DND-41 (cell line): ENCODE results near the gene PCDHGB7.
"Not testable (repeated sequence)": the region's sequence is repeated elsewhere in the genome, so short reads cannot be mapped to it uniquely, and the experiment has no call there.

Experiments
- ATAC-seq: fragments of 200-7000 bp; cut with Tn5 transposase; 3 replicates; pipeline ENCODE4 v1.9.1; 2021; ENCODE audit warnings: low read depth; ENCODE audit not compliant: insufficient read depth
- DNase-seq: peaks from one replicate; pipeline ENCODE4 v3.0.0-alpha.2; 2020
- H2AFZ ChIP-seq: 2 replicates; pipeline ENCODE4 v1.6.0; 2012; ENCODE audit warnings: low read depth, low read length
- H3K27ac ChIP-seq: 2 replicates; pipeline ENCODE4 v1.5.1; 2012; ENCODE audit warnings: low read length, inconsistent platforms
- H3K27me3 ChIP-seq: fragments of 200-600 bp; sonication (generic); 2 replicates; pipeline ENCODE4 v1.6.0; 2012; ENCODE audit warnings: low read length, mild to moderate bottlenecking, inconsistent platforms; ENCODE audit not compliant: insufficient read depth, poor library complexity
- H3K36me3 ChIP-seq: 2 replicates; pipeline ENCODE4 v1.5.1; 2012; ENCODE audit warnings: low read length, inconsistent platforms; ENCODE audit not compliant: insufficient read depth
- H3K4me1 ChIP-seq: 2 replicates; pipeline ENCODE4 v1.5.1; 2012; ENCODE audit warnings: mild to moderate bottlenecking, low read length; ENCODE audit not compliant: insufficient read depth
- H3K4me2 ChIP-seq: 2 replicates; pipeline ENCODE4 v1.6.0; 2012; ENCODE audit warnings: mild to moderate bottlenecking, moderate library complexity, low read length, inconsistent platforms; ENCODE audit not compliant: insufficient read depth
- H3K4me3 ChIP-seq, 2 experiments: fragments of 200-600 bp in 1 of 2; shearing (Covaris generic) in 1 of 2; 2 replicates each; pipeline ENCODE4 v1.5.1; 2012 to 2016; ENCODE audit warnings: inconsistent platforms in 2 of 2, low read length in 2 of 2, mild to moderate bottlenecking in 2 of 2, low read depth in 1 of 2, moderate library complexity in 1 of 2
- H3K79me2 ChIP-seq: 2 replicates; pipeline ENCODE4 v1.6.0; 2012; ENCODE audit warnings: low read length, inconsistent platforms; ENCODE audit not compliant: insufficient read depth
- H3K9ac ChIP-seq: 2 replicates; pipeline ENCODE4 v1.6.0; 2012; ENCODE audit warnings: low read depth, mild to moderate bottlenecking, inconsistent platforms, low read length, moderate library complexity
- H3K9me3 ChIP-seq: 2 replicates; pipeline ENCODE4 v1.5.1; 2012; ENCODE audit warnings: low read length, moderate library complexity, mild to moderate bottlenecking, inconsistent platforms; ENCODE audit not compliant: insufficient read depth, severe bottlenecking
- H4K20me1 ChIP-seq: 2 replicates; pipeline ENCODE4 v1.6.0; 2012; ENCODE audit warnings: low read length; ENCODE audit not compliant: insufficient read depth
- CTCF ChIP-seq: IDR thresholded peaks from 2 replicates; pipeline ENCODE4 v1.5.1; 2012; ENCODE audit warnings: borderline replicate concordance, low read length, moderate library complexity, mild to moderate bottlenecking; ENCODE audit not compliant: poor library complexity, severe bottlenecking; ENCODE audit errors: extremely low read depth
- EZH2 ChIP-seq: IDR thresholded peaks from 3 replicates; pipeline ENCODE4 v1.6.1; 2012; ENCODE audit warnings: borderline replicate concordance, low read depth, mild to moderate bottlenecking, moderate library complexity, low read length, inconsistent platforms; ENCODE audit not compliant: severe bottlenecking

Gene PCDHGB7

GRCh38 chr5:141413540-141414069 is 3.9 kb upstream of the PCDHGB7 start:
- Histone ChIP-seq H2AFZ (no peak overlapping the region), H3K79me2 (no peaks in the 10 kb centered on the region), H3K4me1 (no peaks in the 10 kb centered on the region), H3K9ac (no peak overlapping the region), H3K27ac (no peak overlapping the region), H4K20me1 (no peaks in the 10 kb centered on the region), H3K36me3 (no peaks in the 10 kb centered on the region), H3K4me2 (no peak overlapping the region), H3K27me3 (no peaks in the 10 kb centered on the region), H3K4me3 (no peak overlapping the region), H3K9me3 (no peaks in the 10 kb centered on the region)
- no peak for TF ChIP-seq EZH2
- no peak for TF ChIP-seq CTCF
- ATAC-seq, result no peak
- DNase-seq, result no peak

- not testable (repeated sequence) for H3K9me3 ChIP-seq, H3K36me3 ChIP-seq, ATAC-seq, H3K4me1 ChIP-seq, H3K27ac ChIP-seq, H3K9ac ChIP-seq, H3K79me2 ChIP-seq, H3K4me2 ChIP-seq, H2AFZ ChIP-seq, H3K4me3 ChIP-seq, H3K27me3 ChIP-seq, H4K20me1 ChIP-seq, DNase-seq
Observed at GRCh38 chr5:141414548-141415274, 2.8 kb upstream of the PCDHGB7 start.

- ATAC-seq, H3K36me3 ChIP-seq, H3K9ac ChIP-seq, H3K4me2 ChIP-seq, DNase-seq, H3K27ac ChIP-seq, H3K4me3 ChIP-seq, H4K20me1 ChIP-seq, H3K27me3 ChIP-seq, H3K9me3 ChIP-seq, H3K79me2 ChIP-seq, H3K4me1 ChIP-seq, H2AFZ ChIP-seq: not testable (repeated sequence)
Observed at GRCh38 chr5:141415275-141415618, 2.2 kb upstream of the PCDHGB7 start.

GRCh38 chr5:141419074-141419880 is 1.8 kb downstream of the PCDHGB7 start:
- H3K27me3 ChIP-seq, result peaks cover 4% of the 10 kb centered on the region

More at GRCh38 chr5:141419074-141419880, 1.8 kb downstream of the PCDHGB7 start:
- Histone ChIP-seq H3K4me1 (no peaks in the 10 kb centered on the region), H3K4me2 (no peak overlapping the region), H3K9me3 (no peaks in the 10 kb centered on the region), H3K27ac (no peak overlapping the region), H2AFZ (no peak overlapping the region), H3K79me2 (no peaks in the 10 kb centered on the region), H3K9ac (no peak overlapping the region), H3K36me3 (no peaks in the 10 kb centered on the region), H4K20me1 (no peaks in the 10 kb centered on the region), H3K4me3 (no peak overlapping the region)
- TF ChIP-seq CTCF, result no peak
- no peak for TF ChIP-seq EZH2
- ATAC-seq, result no peak
- DNase-seq, result no peak
